Measurements from ENCODE around the gene SCD5.

SCD5 gene

DNA sequence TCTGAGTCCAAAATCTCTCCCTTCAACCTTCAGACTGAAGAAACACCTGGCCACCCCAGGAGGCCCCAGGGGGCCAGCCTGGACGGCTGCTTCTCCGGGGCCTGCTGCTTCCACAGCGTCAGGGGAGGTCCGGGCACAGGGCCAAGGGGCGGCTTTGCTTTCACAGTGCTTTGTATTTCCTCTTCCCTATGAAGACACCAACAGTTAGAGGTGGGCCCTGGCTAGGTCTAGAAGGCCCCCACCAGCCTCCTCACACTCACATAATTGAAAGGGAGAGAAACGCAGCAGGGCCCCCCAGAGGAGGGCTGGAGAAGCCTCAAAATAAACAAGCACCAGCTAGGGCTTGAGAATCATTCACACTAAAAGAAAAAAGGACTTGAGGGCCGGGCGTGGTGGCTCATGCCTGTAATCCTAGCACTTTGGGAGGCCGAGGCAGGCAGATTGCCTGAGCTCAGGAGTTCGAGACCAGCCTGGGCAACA is 17.8 kb downstream of the SCD5 start:
- TF ChIP-seq POLR2AphosphoS5 (IDR thresholded peaks at IDR 0.05; ENCODE audit: low read depth, low read length) (no peak), SIN3A (IDR thresholded peaks at IDR 0.05; ENCODE audit: borderline replicate concordance, insufficient read depth, low read length) (no peak), FOXP2 (optimal IDR thresholded peaks at IDR 0.05; ENCODE audit: borderline replicate concordance, extremely low read depth, extremely low read length, insufficient read depth) (no peak), TAF1 (IDR thresholded peaks at IDR 0.05; ENCODE audit: borderline replicate concordance, insufficient read depth, low read length) (no peak)
- TF ChIP-seq, protein P1, sequence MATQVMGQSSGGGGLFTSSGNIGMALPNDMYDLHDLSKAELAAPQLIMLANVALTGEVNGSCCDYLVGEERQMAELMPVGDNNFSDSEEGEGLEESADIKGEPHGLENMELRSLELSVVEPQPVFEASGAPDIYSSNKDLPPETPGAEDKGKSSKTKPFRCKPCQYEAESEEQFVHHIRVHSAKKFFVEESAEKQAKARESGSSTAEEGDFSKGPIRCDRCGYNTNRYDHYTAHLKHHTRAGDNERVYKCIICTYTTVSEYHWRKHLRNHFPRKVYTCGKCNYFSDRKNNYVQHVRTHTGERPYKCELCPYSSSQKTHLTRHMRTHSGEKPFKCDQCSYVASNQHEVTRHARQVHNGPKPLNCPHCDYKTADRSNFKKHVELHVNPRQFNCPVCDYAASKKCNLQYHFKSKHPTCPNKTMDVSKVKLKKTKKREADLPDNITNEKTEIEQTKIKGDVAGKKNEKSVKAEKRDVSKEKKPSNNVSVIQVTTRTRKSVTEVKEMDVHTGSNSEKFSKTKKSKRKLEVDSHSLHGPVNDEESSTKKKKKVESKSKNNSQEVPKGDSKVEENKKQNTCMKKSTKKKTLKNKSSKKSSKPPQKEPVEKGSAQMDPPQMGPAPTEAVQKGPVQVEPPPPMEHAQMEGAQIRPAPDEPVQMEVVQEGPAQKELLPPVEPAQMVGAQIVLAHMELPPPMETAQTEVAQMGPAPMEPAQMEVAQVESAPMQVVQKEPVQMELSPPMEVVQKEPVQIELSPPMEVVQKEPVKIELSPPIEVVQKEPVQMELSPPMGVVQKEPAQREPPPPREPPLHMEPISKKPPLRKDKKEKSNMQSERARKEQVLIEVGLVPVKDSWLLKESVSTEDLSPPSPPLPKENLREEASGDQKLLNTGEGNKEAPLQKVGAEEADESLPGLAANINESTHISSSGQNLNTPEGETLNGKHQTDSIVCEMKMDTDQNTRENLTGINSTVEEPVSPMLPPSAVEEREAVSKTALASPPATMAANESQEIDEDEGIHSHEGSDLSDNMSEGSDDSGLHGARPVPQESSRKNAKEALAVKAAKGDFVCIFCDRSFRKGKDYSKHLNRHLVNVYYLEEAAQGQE (IDR thresholded peaks at IDR 0.05; ENCODE audit: insufficient read depth in 1 of 2, low read depth in 2 of 2, low read length in 2 of 2): no peak

DNA sequence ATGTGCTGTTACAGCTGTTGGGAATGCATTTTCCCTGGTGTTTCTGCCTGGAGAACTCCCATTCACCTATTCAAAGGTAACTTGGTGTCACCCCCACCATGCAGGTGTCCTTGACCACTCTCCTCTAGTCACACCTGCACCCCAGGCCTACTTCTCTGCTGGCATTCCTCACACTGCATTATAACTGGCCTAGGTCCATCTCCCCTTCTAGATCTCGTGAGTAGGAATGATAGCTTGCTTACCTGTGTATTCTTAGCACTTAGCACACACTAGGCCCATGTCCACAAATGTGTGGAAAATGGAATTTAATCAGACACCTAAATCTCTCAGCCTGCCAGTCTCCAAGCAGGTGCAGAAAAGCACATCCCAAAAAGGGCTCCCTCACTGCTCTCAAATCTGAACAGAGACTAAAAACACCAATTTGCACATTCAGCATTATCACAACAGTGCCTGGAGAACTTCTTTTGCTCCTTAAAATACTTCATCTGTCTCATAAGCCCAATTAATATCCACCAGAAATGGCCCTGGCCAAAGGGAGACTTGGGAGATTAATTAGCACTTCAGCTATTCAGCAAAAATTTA is 18.3 kb downstream of the SCD5 start:
- TF ChIP-seq SIN3A (IDR thresholded peaks at IDR 0.05; ENCODE audit: borderline replicate concordance, insufficient read depth, low read length) (no peak), FOXP2 (optimal IDR thresholded peaks at IDR 0.05; ENCODE audit: borderline replicate concordance, extremely low read depth, extremely low read length, insufficient read depth) (no peak), POLR2AphosphoS5 (IDR thresholded peaks at IDR 0.05; ENCODE audit: low read depth, low read length) (no peak), TAF1 (IDR thresholded peaks at IDR 0.05; ENCODE audit: borderline replicate concordance, insufficient read depth, low read length) (no peak)
- TF ChIP-seq, protein P1 (IDR thresholded peaks at IDR 0.05; ENCODE audit: insufficient read depth in 1 of 2, low read depth in 2 of 2, low read length in 2 of 2): no peak

DNA sequence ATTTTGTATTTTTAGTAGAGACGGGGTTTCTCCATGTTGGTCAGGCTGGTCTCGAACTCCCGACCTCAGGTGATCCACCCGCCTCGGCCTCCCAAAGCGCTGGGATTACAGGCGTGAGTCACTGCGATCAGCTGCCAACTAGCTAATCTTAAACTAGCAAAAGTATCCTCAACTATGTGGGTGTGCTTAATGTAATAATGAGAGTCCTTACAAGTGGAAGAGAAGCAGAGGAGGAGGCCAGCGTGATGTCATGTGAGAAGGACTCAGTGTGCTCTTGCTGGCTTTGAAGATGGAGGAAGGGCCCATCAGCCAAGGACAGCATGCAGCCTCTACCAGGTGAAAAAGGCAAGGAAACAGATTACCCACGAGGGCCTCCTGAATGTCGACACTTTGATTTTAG is 19.6 kb downstream of the SCD5 start:
- TF ChIP-seq POLR2AphosphoS5 (IDR thresholded peaks at IDR 0.05; ENCODE audit: low read depth, low read length) (no peak), FOXP2 (optimal IDR thresholded peaks at IDR 0.05; ENCODE audit: borderline replicate concordance, extremely low read depth, extremely low read length, insufficient read depth) (no peak), SIN3A (IDR thresholded peaks at IDR 0.05; ENCODE audit: borderline replicate concordance, insufficient read depth, low read length) (no peak), TAF1 (IDR thresholded peaks at IDR 0.05; ENCODE audit: borderline replicate concordance, insufficient read depth, low read length) (no peak)
- TF ChIP-seq, protein P1 (IDR thresholded peaks at IDR 0.05; ENCODE audit: insufficient read depth in 1 of 2, low read depth in 2 of 2, low read length in 2 of 2): no peak

DNA sequence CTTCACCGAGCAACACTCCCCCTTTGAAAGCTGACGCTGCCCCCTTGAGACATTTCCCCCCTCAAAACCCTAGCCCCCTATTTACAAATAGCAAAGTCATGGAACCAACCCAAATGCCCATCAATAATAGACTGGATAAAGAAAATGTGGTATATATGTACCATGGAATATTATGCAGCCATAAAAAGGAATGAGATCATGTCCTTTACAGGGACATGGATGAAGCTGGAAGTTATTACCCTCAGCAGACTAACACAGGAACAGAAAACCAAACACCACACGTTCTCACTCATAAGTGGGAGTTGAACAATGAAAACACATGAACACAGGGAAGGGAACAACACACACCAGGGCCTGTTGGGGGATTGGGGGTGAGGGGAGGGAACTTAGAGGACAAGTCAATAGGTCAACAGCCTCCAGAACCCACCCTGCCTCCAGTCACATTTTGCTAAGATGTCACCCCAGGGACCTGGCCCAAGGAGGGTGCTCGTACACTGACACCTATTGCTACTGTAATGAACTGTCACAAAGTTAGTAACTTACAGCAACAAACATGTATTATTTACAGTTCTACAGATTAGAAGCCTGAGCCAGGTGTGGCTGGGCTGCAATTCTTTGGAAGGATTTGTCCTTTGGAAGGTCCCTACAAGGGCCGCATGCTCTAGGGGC is 20.6 kb downstream of the SCD5 start:
- TF ChIP-seq TAF1 (IDR thresholded peaks at IDR 0.05; ENCODE audit: borderline replicate concordance, insufficient read depth, low read length): no peak
- no peak for TF ChIP-seq FOXP2 (optimal IDR thresholded peaks at IDR 0.05; ENCODE audit: borderline replicate concordance, extremely low read depth, extremely low read length, insufficient read depth)
- TF ChIP-seq, protein P1 (IDR thresholded peaks at IDR 0.05; ENCODE audit: insufficient read depth in 1 of 2, low read depth in 2 of 2, low read length in 2 of 2): no peak
- no peak for TF ChIP-seq POLR2AphosphoS5 (IDR thresholded peaks at IDR 0.05; ENCODE audit: low read depth, low read length)
- no peak for TF ChIP-seq SIN3A (IDR thresholded peaks at IDR 0.05; ENCODE audit: borderline replicate concordance, insufficient read depth, low read length)

All from PFSK-1 (cell line).